Right atrium auricular region (tissue), 2 donors: ENCODE results near the gene TXNIP. TPM values are rescaled to one million over a fixed set of nuclear protein-coding genes. Genes with fewer than 3 reads are reported as not detected.
A peak's percentile ranks its signal among the peaks of the same experiment; 100 is the strongest.

Experiments used
- DNase-seq: peaks from one replicate; pipeline ENCODE4 v3.0.0-alpha.2; 2019; ENCODE audit warnings: low spot score
- H3K27ac ChIP-seq, 2 donors: fragments of 200-600 bp; sonication (generic); 1 replicate in 1 of 2; 2 replicates in 1 of 2; pipeline ENCODE4 v1.5.1; 2016 to 2019
- H3K27me3 ChIP-seq, 2 donors: fragments of 200-600 bp; sonication (generic); one replicate each; pipeline versions ENCODE4 v1.5.1 to v1.6.0; 2017 to 2019
- H3K36me3 ChIP-seq: fragments of 200-600 bp; sonication (generic); one replicate; pipeline ENCODE4 v1.5.1; 2016
- H3K4me1 ChIP-seq, 2 donors: fragments of 200-600 bp; sonication (generic); one replicate each; pipeline versions ENCODE4 v1.5.1 to v1.6.0; 2017 to 2019
- H3K4me3 ChIP-seq, 2 donors: fragments of 200-600 bp; sonication (generic); 1 replicate in 1 of 2; 2 replicates in 1 of 2; pipeline ENCODE4 v1.5.1; 2017 to 2019; ENCODE audit warnings: mild to moderate bottlenecking in 1 of 2, moderate library complexity in 1 of 2
- H3K9me3 ChIP-seq, 2 donors: fragments of 200-600 bp; sonication (generic); one replicate each; pipeline ENCODE4 v1.5.1; 2019
- total RNA-seq, 2 donors: library from RNA; depleted of rRNA; stranded (reverse); fragments of >200 nt; gene quantifications; one replicate each; pipeline ENCODE4 v1.1.0, GENCODE V29; 2016
- TF ChIP-seq, protein P1 (sequence below), 2 donors: fragments of 200-600 bp; sonication (generic); IDR thresholded peaks; one replicate each; pipeline ENCODE4 v1.5.1; 2019; ENCODE audit warnings: antibody characterized with exemption in 2 of 2

Gene TXNIP
- total RNA-seq, 2 donors from 2014 or later, result 898 to 1,186 TPM

DNA sequence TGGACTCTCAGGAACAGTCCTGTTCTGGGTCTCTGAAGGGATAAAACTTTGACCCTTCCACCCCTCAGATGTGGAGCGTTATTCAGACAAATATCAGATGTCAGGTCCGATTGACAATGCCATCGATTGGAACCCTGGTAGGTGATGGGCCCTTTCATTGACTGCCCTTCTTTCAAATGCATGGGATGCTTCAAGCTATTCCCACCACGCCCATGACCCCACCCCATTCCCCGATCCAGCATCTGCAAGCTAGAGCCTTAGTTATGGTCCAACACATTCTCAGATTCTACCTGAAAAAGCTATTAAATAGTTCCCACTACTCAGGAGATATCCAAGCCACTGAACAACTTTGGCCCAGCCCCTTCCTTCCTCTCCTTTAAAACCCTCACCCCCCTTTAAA lies 19.4 kb downstream of the TXNIP start:
- peaks cover 0 to 47% of the 10 kb centered on the region in 2 donors for H3K4me1 ChIP-seq
- peak; percentile 54 for DNase-seq
- H3K36me3 ChIP-seq, result no peaks in the 10 kb centered on the region
- H3K9me3 ChIP-seq, result no peaks in the 10 kb centered on the region
- peak overlapping the region; percentile 96 to 98 for H3K27ac ChIP-seq
- TF ChIP-seq, protein P1, sequence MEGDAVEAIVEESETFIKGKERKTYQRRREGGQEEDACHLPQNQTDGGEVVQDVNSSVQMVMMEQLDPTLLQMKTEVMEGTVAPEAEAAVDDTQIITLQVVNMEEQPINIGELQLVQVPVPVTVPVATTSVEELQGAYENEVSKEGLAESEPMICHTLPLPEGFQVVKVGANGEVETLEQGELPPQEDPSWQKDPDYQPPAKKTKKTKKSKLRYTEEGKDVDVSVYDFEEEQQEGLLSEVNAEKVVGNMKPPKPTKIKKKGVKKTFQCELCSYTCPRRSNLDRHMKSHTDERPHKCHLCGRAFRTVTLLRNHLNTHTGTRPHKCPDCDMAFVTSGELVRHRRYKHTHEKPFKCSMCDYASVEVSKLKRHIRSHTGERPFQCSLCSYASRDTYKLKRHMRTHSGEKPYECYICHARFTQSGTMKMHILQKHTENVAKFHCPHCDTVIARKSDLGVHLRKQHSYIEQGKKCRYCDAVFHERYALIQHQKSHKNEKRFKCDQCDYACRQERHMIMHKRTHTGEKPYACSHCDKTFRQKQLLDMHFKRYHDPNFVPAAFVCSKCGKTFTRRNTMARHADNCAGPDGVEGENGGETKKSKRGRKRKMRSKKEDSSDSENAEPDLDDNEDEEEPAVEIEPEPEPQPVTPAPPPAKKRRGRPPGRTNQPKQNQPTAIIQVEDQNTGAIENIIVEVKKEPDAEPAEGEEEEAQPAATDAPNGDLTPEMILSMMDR (IDR thresholded peaks at IDR 0.05), result no peak
- no peaks in the 10 kb centered on the region for H3K27me3 ChIP-seq
- no peak overlapping the region for H3K4me3 ChIP-seq

DNA sequence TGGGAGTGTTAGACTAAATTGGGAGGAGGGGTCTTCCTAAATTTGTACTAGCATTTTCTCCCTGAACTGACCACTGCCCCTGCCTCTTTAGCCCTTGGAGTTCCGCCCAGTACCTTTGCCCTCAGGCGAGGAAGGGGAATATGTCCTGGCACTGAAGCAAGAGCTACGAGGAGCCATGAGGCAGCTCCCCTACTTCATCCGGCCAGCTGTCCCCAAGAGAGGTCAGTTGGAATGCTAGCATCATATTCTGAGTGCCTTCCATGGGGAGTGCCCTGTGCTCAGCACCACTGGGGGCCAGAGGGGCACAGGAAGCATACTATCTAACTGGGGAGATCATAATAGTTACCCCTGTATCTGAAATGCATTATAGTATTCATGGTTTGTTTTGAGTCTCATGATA lies 21.2 kb downstream of the TXNIP start:
- DNase-seq, result peak; percentile 4

DNA sequence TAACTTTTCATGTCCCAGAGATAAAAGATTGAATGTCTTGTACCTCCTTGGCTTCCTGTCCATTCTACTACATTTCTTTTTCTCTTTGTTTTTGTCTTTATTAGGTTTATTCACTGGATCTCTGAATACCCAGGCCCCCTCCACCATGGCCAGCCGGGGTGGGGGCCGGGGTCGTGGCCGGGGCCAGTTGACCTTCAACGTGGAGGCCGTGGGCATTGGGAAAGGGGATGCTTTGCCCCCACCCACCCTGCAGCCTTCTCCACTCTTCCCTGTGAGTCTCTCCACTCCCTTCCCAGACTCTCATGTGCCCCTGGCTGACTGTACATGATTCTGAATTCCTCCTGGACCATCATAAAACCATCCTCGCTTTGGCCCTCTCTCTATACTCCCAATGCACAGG lies 21.7 kb downstream of the TXNIP start:
- no peak overlapping the region for H3K27ac ChIP-seq
- H3K4me3 ChIP-seq, result no peak overlapping the region
- no peaks in the 10 kb centered on the region for H3K36me3 ChIP-seq
- DNase-seq, result no peak
- TF ChIP-seq, protein P1 (IDR thresholded peaks at IDR 0.05), result no peak
- peaks cover 0 to 24% of the 10 kb centered on the region in 2 donors for H3K4me1 ChIP-seq
- no peaks in the 10 kb centered on the region for H3K9me3 ChIP-seq
- H3K27me3 ChIP-seq, result no peaks in the 10 kb centered on the region

More for the DNA sequence above, 21.2 kb downstream of the TXNIP start:
- TF ChIP-seq, protein P1 (IDR thresholded peaks at IDR 0.05), result no peak
- Histone ChIP-seq H3K9me3 (no peaks in the 10 kb centered on the region), H3K36me3 (no peaks in the 10 kb centered on the region), H3K4me1 (peaks cover 0 to 29% of the 10 kb centered on the region in 2 donors), H3K27ac (no peak overlapping the region), H3K4me3 (no peak overlapping the region), H3K27me3 (no peaks in the 10 kb centered on the region)

DNA sequence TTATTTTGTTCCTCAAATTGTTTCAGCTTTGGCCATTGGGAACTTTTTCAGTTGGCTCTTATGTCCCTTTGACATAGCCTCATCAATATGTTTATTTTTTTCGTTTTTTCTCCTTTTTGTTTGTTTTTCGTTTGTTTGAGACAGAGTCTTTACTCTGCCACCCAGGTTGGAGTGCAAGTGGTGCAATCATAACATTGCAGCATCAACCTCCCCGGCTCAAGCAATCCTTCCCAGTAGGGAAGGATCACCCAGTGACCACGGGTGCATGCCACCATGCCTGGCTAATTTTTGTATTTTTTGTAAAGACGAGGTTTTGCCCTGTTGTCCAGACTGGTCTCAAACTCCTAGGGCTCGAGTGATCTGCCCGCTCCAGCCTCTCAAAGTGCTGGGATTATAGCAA lies 23.8 kb downstream of the TXNIP start:
- no peak overlapping the region for H3K4me3 ChIP-seq
- H3K9me3 ChIP-seq, result no peaks in the 10 kb centered on the region
- DNase-seq, result no peak
- H3K36me3 ChIP-seq, result no peaks in the 10 kb centered on the region
- H3K27me3 ChIP-seq, result no peaks in the 10 kb centered on the region
- TF ChIP-seq, protein P1 (IDR thresholded peaks at IDR 0.05), result no peak
- no peak overlapping the region for H3K27ac ChIP-seq
- peaks cover 0 to 5% of the 10 kb centered on the region in 2 donors for H3K4me1 ChIP-seq

DNA sequence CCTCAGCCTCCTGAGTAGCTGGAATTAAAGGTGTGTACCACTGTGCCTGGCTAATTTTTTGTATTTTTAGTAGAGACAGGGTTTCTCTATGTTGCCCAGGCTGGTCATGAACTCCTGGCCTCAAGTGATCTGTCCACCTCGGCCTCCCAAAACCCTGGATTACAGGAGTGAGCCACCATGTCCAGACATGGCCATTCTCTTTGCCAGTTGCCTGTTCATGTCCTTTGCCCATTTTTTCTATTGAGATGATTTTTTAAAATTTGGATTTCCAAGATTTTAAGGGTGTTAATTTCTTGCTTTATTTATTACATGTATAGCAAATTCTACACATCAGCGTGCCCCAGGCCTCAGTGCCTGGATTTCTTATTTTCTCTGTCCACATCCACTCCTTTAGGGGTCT lies 29.1 kb downstream of the TXNIP start:
- DNase-seq, result peak; percentile 9
- Histone ChIP-seq H3K4me3 (no peak overlapping the region), H3K27ac (no peak overlapping the region), H3K36me3 (no peaks in the 10 kb centered on the region), H3K9me3 (no peaks in the 10 kb centered on the region), H3K27me3 (no peaks in the 10 kb centered on the region), H3K4me1 (peaks cover 0 to 18% of the 10 kb centered on the region in 2 donors)
- TF ChIP-seq, protein P1 (IDR thresholded peaks at IDR 0.05), result no peak

DNA sequence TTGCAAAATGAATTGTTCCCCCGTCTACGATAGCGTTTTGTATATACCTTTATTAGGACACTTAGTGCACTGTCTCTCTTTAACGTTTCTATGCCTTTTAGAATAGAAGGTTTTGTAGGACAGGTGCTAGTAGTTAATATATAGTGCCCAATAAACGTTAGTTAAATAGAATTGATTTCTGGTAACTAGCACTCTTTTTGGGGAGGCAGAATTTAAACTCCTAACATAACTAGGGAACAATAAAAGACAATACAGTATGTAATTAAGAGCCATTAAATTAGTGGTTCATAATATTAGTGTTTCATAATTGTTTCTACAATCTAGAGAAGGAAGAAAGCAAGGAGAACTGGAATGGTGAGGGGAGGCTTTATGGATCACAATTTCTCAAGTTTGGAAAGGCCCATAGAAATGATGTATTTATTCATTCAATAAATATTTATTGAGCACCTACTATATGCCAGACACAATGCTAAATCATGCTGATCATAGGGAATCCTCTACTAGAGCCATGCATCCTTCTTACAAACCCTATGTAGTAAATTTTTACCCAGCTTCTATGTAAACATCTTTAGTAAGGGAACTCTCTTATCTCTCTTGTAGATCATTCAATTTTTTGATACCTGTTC lies 31.1 kb downstream of the TXNIP start:
- no peaks in the 10 kb centered on the region for H3K9me3 ChIP-seq
- H3K27me3 ChIP-seq, result no peaks in the 10 kb centered on the region
- no peak for DNase-seq
- peak overlapping the region; percentile 65 to 74 for H3K4me3 ChIP-seq
- no peaks in the 10 kb centered on the region for H3K36me3 ChIP-seq
- H3K4me1 ChIP-seq, result peaks cover 0 to 33% of the 10 kb centered on the region in 2 donors
- H3K27ac ChIP-seq, result peak overlapping the region; percentile 93
- TF ChIP-seq, protein P1 (IDR thresholded peaks at IDR 0.05), result no peak
